Glutamatergic neuron (in vitro differentiated cells): ENCODE measurements around the gene HRG. TPM values are rescaled to one million over a fixed set of nuclear protein-coding genes. Genes with fewer than 3 reads are reported as not detected.

Experiments used
- DNase-seq: peaks from one replicate; pipeline ENCODE4 v3.0.0; 2022
- H3K27ac Mint-ChIP-seq: one replicate; pipeline ENCODE4 v1.8.0; 2020; ENCODE audit warnings: mild to moderate bottlenecking, mixed read lengths, inconsistent platforms; ENCODE audit not compliant: unreplicated experiment
- H3K27me3 Mint-ChIP-seq: one replicate; pipeline ENCODE4 v1.8.0; 2020; ENCODE audit warnings: mild to moderate bottlenecking, moderate library complexity, mixed read lengths, inconsistent platforms; ENCODE audit not compliant: unreplicated experiment
- H3K36me3 Mint-ChIP-seq: one replicate; pipeline ENCODE4 v1.8.0; 2020; ENCODE audit warnings: mild to moderate bottlenecking, mixed read lengths, inconsistent platforms; ENCODE audit not compliant: unreplicated experiment
- H3K4me1 Mint-ChIP-seq: one replicate; pipeline ENCODE4 v1.8.0; 2020; ENCODE audit warnings: mild to moderate bottlenecking, low read depth, mixed read lengths, inconsistent platforms; ENCODE audit not compliant: unreplicated experiment
- H3K4me3 Mint-ChIP-seq: one replicate; pipeline ENCODE4 v1.8.0; 2020; ENCODE audit warnings: mild to moderate bottlenecking, mixed read lengths, inconsistent platforms; ENCODE audit not compliant: unreplicated experiment
- H3K9me3 Mint-ChIP-seq: one replicate; pipeline ENCODE4 v1.8.0; 2020; ENCODE audit warnings: mild to moderate bottlenecking, moderate library complexity, mixed read lengths, inconsistent platforms; ENCODE audit not compliant: unreplicated experiment
- total RNA-seq: library from RNA; stranded (reverse); fragmentation: NEBNext Ultra II Directional; extraction: Animal tissue kit (Norgen Biotek cat#: 25700); gene quantifications from one replicate; pipeline ENCODE4 v1.2.1, GENCODE V29; 2021; ENCODE audit not compliant: unreplicated experiment
- TF ChIP-seq, protein P1 (sequence below): fragments of 200-600 bp; sonication (generic); IDR thresholded peaks from one replicate; pipeline ENCODE4 v1.5.0; 2021; ENCODE audit not compliant: partially characterized antibody, unreplicated experiment

The HRG gene
- total RNA-seq, 1 donor from 2014 or later = not detected

DNA sequence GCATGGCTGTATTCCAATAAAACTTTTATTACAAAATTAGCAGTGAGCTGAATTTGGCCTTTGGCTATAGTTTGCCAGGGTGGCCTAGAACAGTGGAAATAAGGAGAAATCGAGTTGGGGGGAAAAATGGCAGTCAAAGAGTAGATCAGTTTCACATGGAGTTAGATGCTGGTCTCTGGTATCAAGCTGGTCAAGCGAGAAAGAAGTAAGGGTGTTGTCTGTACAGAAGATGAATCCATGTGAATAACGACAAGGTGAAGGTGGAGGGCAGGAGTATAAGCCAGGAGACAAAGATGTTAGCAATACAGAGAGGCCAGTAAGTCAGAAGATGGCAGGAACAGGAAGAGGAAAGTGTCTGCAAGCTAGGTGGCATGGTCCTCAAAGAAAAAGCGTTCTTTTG, 41.2 kb upstream of the HRG start:
- TF ChIP-seq, protein P1, sequence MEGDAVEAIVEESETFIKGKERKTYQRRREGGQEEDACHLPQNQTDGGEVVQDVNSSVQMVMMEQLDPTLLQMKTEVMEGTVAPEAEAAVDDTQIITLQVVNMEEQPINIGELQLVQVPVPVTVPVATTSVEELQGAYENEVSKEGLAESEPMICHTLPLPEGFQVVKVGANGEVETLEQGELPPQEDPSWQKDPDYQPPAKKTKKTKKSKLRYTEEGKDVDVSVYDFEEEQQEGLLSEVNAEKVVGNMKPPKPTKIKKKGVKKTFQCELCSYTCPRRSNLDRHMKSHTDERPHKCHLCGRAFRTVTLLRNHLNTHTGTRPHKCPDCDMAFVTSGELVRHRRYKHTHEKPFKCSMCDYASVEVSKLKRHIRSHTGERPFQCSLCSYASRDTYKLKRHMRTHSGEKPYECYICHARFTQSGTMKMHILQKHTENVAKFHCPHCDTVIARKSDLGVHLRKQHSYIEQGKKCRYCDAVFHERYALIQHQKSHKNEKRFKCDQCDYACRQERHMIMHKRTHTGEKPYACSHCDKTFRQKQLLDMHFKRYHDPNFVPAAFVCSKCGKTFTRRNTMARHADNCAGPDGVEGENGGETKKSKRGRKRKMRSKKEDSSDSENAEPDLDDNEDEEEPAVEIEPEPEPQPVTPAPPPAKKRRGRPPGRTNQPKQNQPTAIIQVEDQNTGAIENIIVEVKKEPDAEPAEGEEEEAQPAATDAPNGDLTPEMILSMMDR = no peak

DNA sequence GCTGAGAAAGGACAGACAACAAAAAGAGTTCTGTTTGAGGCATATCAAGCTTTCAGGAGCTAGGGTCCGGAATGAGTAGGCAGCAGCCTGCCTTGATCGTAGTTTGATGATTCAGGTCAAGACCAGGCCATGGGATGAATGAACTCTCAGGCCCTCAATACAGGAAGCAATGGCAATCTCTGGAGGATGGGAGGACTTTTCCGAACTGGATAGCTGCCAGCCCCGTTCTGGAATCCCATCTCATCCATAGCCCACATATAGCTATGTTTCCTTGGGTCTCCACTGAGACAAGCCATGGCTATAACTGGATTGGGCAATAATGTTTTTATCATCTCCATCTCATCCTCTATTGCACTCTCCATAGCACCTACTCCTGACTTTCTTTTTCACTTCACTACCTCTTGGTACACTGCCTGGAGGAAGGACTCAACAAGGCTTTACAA, 40.2 kb upstream of the HRG start:
- TF ChIP-seq, protein P1 = no peak
- no peak overlapping the region for H3K4me3 Mint-ChIP-seq
- H3K9me3 Mint-ChIP-seq = no peaks in the 10 kb centered on the region
- no peak for DNase-seq
- H3K27ac Mint-ChIP-seq = no peak overlapping the region
- H3K27me3 Mint-ChIP-seq = no peaks in the 10 kb centered on the region
- no peaks in the 10 kb centered on the region for H3K4me1 Mint-ChIP-seq
- H3K36me3 Mint-ChIP-seq = no peaks in the 10 kb centered on the region

More for the DNA sequence above, 41.2 kb upstream of the HRG start:
- no peak for DNase-seq
- H3K4me3 Mint-ChIP-seq = no peak overlapping the region
- H3K4me1 Mint-ChIP-seq = no peaks in the 10 kb centered on the region
- no peaks in the 10 kb centered on the region for H3K9me3 Mint-ChIP-seq
- H3K27ac Mint-ChIP-seq = no peak overlapping the region
- H3K27me3 Mint-ChIP-seq = no peaks in the 10 kb centered on the region
- no peaks in the 10 kb centered on the region for H3K36me3 Mint-ChIP-seq

DNA sequence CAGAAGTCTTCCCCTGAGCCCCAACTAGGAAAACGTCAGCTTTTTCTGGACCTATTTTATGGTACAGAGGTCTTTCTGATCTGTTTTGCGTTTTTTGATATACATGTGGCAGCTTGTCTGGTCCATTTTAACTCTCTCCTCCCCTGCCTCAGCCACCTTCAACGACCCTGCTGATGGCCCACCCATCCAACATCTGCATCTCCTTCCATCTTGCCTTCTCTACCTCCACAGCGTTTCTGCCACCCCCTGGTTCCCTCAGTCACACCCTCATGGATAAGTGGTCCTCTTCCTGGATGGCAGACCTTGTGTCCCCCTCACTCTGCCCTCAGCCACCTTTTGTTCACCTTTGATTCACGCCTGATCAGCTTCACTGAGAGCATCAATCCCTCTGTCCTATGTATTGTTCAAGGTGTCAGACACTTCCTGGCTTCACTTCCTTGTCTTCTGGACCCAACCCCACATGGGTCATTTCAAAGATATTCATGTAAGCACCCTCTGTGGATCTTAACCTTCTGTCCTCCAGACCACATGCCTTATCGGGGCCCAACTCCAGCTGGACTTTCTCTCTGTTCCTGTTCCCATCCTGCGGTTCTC, 39.5 kb upstream of the HRG start:
- Mint-ChIP-seq H3K9me3 (no peaks in the 10 kb centered on the region), H3K36me3 (no peaks in the 10 kb centered on the region), H3K4me3 (no peak overlapping the region), H3K4me1 (no peaks in the 10 kb centered on the region), H3K27me3 (no peaks in the 10 kb centered on the region), H3K27ac (no peak overlapping the region)
- TF ChIP-seq, protein P1 = no peak
- DNase-seq = no peak

DNA sequence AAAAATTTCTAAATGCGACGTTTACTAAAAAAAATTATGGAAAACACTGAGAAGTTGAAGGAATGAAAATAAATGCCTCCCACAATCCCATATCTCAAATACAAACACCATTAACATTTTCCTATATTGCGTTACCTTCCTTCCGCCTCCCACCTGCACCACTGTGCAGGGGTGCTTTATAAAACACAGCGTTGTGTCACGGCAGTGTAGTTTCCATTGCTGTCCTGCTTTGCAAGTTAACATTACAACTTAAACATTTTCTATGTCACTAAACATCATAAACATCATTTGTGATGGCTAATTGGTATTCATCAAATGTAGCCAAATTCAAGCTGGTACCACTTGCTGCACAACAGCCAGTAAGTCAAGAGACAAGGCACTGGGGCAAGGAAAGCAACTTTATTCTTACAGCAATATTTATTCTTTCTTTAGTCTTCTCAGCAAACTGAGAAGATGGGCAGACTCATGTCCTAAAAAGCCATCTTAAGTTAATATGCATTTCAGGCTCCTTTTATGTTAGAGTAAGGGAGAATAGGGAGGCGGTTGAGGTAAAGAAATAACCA, 37.9 kb upstream of the HRG start:
- no peak for DNase-seq
- Mint-ChIP-seq H3K4me3 (no peak overlapping the region), H3K36me3 (no peaks in the 10 kb centered on the region), H3K4me1 (no peaks in the 10 kb centered on the region), H3K27me3 (no peaks in the 10 kb centered on the region), H3K9me3 (no peaks in the 10 kb centered on the region), H3K27ac (no peak overlapping the region)
- TF ChIP-seq, protein P1 = no peak

DNA sequence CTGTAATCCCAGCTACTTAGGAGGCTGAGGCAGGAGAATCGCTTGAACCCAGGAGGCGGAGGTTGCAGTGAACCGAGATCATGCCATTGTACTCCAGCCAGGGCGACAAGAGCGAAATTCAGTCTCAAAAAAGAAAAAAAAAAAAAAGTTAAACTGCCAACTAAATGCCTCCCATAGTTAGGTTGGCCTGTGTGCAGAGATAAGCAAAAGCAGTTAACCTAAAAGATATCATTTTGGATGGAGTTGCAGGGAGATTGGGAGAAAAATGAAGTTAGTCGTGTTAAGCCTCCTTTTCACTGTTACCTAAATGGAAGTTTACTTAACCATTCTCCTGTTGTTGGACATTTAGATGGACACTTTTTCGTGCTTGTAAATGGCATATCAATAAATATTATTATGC, 37.1 kb upstream of the HRG start:
- Mint-ChIP-seq H3K36me3 (no peaks in the 10 kb centered on the region), H3K4me3 (no peak overlapping the region), H3K9me3 (no peaks in the 10 kb centered on the region), H3K4me1 (no peaks in the 10 kb centered on the region), H3K27ac (no peak overlapping the region), H3K27me3 (no peaks in the 10 kb centered on the region)
- DNase-seq = no peak
- TF ChIP-seq, protein P1 = no peak
